Measurements from ENCODE around the gene ROGDI.

Gene ROGDI

GRCh38 chr16:4801962-4802658, at the start of gene ROGDI:
TSS of gene ROGDI (minus strand) at chr16:4802633. CDS start at chr16:4802571, 62 bp downstream.
- no peak for TF ChIP-seq CTCF (IDR thresholded peaks at IDR 0.05)
- H3K4me1 ChIP-seq (ENCODE audit: control insufficient read depth in 1 of 2, insufficient read depth in 1 of 2, low read depth in 1 of 2, low read length in 1 of 2), result peaks cover 33 to 40% of the 10 kb centered on the region in 2 experiments
- H3K4me3 ChIP-seq (ENCODE audit: low read depth in 1 of 2, low read length in 1 of 2), result peak within 1 kb of the TSS; percentile 79 to 100
- no peaks in the 10 kb centered on the region for H3K27me3 ChIP-seq
- H3K9me3 ChIP-seq, result no peaks in the 10 kb centered on the region
- H3K27ac ChIP-seq, result peak within 1 kb of the TSS; percentile 91
- peaks cover 58% of the 10 kb centered on the region for H3K36me3 ChIP-seq

GRCh38 chr16:4850211-4850610, 47.8 kb upstream of the ROGDI start:
- Histone ChIP-seq H3K27ac (peak overlapping the region; percentile 99), H3K4me1 (ENCODE audit: control insufficient read depth in 1 of 2, insufficient read depth in 1 of 2, low read depth in 1 of 2, low read length in 1 of 2) (peaks cover 81% of the 10 kb centered on the region in 2 experiments), H3K27me3 (no peaks in the 10 kb centered on the region), H3K4me3 (ENCODE audit: low read depth in 1 of 2, low read length in 1 of 2) (peak overlapping the region; percentile 95 to 99), H3K9me3 (no peaks in the 10 kb centered on the region), H3K36me3 (peaks cover 35% of the 10 kb centered on the region)
- no peak for TF ChIP-seq CTCF (IDR thresholded peaks at IDR 0.05)

GRCh38 chr16:4847774-4848587, 45.5 kb upstream of the ROGDI start:
- Histone ChIP-seq H3K4me1 (ENCODE audit: control insufficient read depth in 1 of 2, insufficient read depth in 1 of 2, low read depth in 1 of 2, low read length in 1 of 2) (peaks cover 65 to 66% of the 10 kb centered on the region in 2 experiments), H3K27me3 (no peaks in the 10 kb centered on the region), H3K27ac (peak overlapping the region; percentile 99), H3K9me3 (no peaks in the 10 kb centered on the region), H3K36me3 (peaks cover 37% of the 10 kb centered on the region), H3K4me3 (ENCODE audit: low read depth in 1 of 2, low read length in 1 of 2) (peak overlapping the region; percentile 95 to 99)
- no peak for TF ChIP-seq CTCF (IDR thresholded peaks at IDR 0.05)

GRCh38 chr16:4846901-4847773, 44.7 kb upstream of the ROGDI start, which contains the start of the genes GLYR1 and UBN1:
TSS of gene GLYR1 (minus strand) at chr16:4847288. CDS start at chr16:4847265, 23 bp downstream.
TSS of gene UBN1 (plus strand) at chr16:4847481. CDS start at chr16:4852918, 5,437 bp downstream.
- Histone ChIP-seq H3K36me3 (peaks cover 42% of the 10 kb centered on the region), H3K4me1 (ENCODE audit: control insufficient read depth in 1 of 2, insufficient read depth in 1 of 2, low read depth in 1 of 2, low read length in 1 of 2) (peaks cover 57 to 58% of the 10 kb centered on the region in 2 experiments), H3K27ac (peak within 1 kb of the TSS; percentile 99), H3K4me3 (ENCODE audit: low read depth in 1 of 2, low read length in 1 of 2) (peak within 1 kb of the TSS; percentile 95 to 99), H3K9me3 (no peaks in the 10 kb centered on the region), H3K27me3 (no peaks in the 10 kb centered on the region)
- TF ChIP-seq CTCF (IDR thresholded peaks at IDR 0.05), result peak; percentile 40

- H3K36me3 ChIP-seq, result peaks cover 48% of the 10 kb centered on the region
- H3K4me3 ChIP-seq (ENCODE audit: low read depth in 1 of 2, low read length in 1 of 2), result peak overlapping the region; percentile 95 to 99
- TF ChIP-seq CTCF (IDR thresholded peaks at IDR 0.05), result no peak
Observed at GRCh38 chr16:4846503-4846900, 44.1 kb upstream of the ROGDI start.

More at GRCh38 chr16:4846503-4846900, 44.1 kb upstream of the ROGDI start:
- no peaks in the 10 kb centered on the region for H3K9me3 ChIP-seq
- peak overlapping the region; percentile 99 for H3K27ac ChIP-seq
- peaks cover 51 to 52% of the 10 kb centered on the region in 2 experiments for H3K4me1 ChIP-seq (ENCODE audit: control insufficient read depth in 1 of 2, insufficient read depth in 1 of 2, low read depth in 1 of 2, low read length in 1 of 2)
- no peaks in the 10 kb centered on the region for H3K27me3 ChIP-seq

Measured in neutrophil (primary cell).